ENCODE data around the gene MN1.

The MN1 gene

DNA sequence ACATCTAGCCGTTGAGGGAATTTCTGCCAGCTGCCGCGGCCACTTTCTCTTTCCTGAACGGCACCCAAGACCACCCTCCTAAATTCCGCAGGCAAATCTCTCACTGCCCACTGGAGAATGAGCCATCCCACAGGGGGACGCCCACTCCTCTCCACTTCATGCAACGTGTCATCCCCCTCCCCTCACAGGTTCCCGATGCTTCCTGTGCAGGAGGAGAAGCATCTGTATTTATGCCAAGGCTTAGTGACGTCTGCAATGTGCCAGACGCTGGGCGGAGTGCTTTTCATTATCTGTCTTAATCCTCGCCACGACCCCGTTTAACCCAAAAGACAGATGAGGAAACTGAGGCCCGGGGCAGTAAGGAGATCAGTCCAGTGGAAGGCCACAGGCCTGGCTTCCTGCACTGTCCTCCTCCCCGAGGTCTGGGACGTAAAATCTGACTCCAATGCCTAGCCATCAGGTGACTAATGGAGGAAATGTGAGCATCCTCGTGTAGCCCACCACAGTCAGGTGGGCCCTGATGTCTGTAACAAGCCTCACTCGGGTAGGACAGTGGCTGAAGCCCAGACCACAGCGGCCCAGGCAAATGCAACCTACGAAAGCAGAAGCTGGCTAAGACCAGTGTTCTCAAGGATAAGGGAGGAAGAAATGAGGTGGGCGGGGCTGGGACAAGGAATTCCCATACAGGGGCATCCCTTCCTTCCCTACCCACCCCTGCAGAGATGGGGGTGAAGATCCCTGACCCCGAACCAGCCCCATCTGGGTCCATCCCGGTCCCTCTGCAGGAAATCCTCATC is 23.1 kb downstream of the MN1 start:
- TF ChIP-seq, protein P1, sequence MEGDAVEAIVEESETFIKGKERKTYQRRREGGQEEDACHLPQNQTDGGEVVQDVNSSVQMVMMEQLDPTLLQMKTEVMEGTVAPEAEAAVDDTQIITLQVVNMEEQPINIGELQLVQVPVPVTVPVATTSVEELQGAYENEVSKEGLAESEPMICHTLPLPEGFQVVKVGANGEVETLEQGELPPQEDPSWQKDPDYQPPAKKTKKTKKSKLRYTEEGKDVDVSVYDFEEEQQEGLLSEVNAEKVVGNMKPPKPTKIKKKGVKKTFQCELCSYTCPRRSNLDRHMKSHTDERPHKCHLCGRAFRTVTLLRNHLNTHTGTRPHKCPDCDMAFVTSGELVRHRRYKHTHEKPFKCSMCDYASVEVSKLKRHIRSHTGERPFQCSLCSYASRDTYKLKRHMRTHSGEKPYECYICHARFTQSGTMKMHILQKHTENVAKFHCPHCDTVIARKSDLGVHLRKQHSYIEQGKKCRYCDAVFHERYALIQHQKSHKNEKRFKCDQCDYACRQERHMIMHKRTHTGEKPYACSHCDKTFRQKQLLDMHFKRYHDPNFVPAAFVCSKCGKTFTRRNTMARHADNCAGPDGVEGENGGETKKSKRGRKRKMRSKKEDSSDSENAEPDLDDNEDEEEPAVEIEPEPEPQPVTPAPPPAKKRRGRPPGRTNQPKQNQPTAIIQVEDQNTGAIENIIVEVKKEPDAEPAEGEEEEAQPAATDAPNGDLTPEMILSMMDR (IDR thresholded peaks at IDR 0.05), result no peak

DNA sequence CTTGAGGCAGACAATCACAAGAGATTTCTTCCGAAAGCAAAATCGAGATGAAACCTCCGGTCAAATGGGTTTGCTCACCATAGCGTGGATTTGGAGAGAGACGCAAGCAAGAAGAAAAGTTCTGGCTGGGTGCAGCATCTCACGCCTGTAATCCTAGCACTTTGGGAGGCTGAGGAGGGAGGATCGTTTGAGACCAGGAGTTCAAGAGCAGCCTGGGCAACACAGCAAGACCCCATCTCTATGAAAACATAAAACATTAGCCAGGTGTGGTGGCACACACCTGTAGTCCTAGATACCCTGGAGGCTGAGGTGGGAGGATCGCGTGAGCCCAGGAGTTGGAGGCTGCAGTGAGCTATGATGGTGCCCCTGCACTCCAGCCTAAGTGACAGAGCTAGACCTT is 24.4 kb downstream of the MN1 start:
- no peak overlapping the region for H3K4me3 ChIP-seq (ENCODE audit: low read depth, low read length)
- no peaks in the 10 kb centered on the region for H3K79me2 ChIP-seq
- H2AFZ ChIP-seq, result no peak overlapping the region
- H3K9ac ChIP-seq, result no peak overlapping the region
- H3K9me3 ChIP-seq (ENCODE audit: control insufficient read depth, low read length), result no peaks in the 10 kb centered on the region
- H3K4me1 ChIP-seq, result no peaks in the 10 kb centered on the region
- H3K27ac ChIP-seq, result no peak overlapping the region
- no peak overlapping the region for H3K4me2 ChIP-seq (ENCODE audit: low read length)
- H3K27me3 ChIP-seq (ENCODE audit: control insufficient read depth, insufficient read depth, low read length), result no peaks in the 10 kb centered on the region
- TF ChIP-seq, protein P1 (IDR thresholded peaks at IDR 0.05), result no peak
- H3K36me3 ChIP-seq (ENCODE audit: control insufficient read depth, insufficient read depth, low read length), result no peaks in the 10 kb centered on the region

More for the DNA sequence above, 23.1 kb downstream of the MN1 start:
- H3K27ac ChIP-seq, result no peak overlapping the region
- no peaks in the 10 kb centered on the region for H3K4me1 ChIP-seq
- H3K9ac ChIP-seq, result no peak overlapping the region
- H3K4me3 ChIP-seq (ENCODE audit: low read depth, low read length), result no peak overlapping the region
- H3K27me3 ChIP-seq (ENCODE audit: control insufficient read depth, insufficient read depth, low read length), result no peaks in the 10 kb centered on the region
- no peak overlapping the region for H3K4me2 ChIP-seq (ENCODE audit: low read length)
- no peaks in the 10 kb centered on the region for H3K79me2 ChIP-seq
- H2AFZ ChIP-seq, result no peak overlapping the region
- no peaks in the 10 kb centered on the region for H3K9me3 ChIP-seq (ENCODE audit: control insufficient read depth, low read length)
- H3K36me3 ChIP-seq (ENCODE audit: control insufficient read depth, insufficient read depth, low read length), result no peaks in the 10 kb centered on the region

DNA sequence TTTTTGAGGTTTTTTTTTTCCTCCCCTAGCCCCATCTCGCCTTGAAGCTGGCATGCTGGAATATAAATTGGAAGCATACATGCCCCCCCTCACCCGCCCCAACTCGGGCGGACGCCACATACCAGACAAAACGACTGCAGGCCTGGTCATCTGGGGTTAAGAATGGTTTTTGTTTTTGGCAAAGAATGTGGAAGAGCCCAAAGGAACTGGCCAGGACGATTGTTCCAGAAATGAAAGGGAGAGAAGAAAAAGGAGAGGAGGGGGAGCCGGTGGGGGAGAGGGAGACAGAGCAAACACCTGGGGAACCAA is 25.0 kb downstream of the MN1 start:
- H3K9ac ChIP-seq, result no peak overlapping the region
- H3K4me2 ChIP-seq (ENCODE audit: low read length), result no peak overlapping the region
- H3K79me2 ChIP-seq, result no peaks in the 10 kb centered on the region
- TF ChIP-seq, protein P1 (IDR thresholded peaks at IDR 0.05), result no peak
- no peak overlapping the region for H3K4me3 ChIP-seq (ENCODE audit: low read depth, low read length)
- no peaks in the 10 kb centered on the region for H3K36me3 ChIP-seq (ENCODE audit: control insufficient read depth, insufficient read depth, low read length)
- H3K4me1 ChIP-seq, result no peaks in the 10 kb centered on the region
- H3K9me3 ChIP-seq (ENCODE audit: control insufficient read depth, low read length), result no peaks in the 10 kb centered on the region
- no peaks in the 10 kb centered on the region for H3K27me3 ChIP-seq (ENCODE audit: control insufficient read depth, insufficient read depth, low read length)
- H3K27ac ChIP-seq, result no peak overlapping the region
- H2AFZ ChIP-seq, result no peak overlapping the region

DNA sequence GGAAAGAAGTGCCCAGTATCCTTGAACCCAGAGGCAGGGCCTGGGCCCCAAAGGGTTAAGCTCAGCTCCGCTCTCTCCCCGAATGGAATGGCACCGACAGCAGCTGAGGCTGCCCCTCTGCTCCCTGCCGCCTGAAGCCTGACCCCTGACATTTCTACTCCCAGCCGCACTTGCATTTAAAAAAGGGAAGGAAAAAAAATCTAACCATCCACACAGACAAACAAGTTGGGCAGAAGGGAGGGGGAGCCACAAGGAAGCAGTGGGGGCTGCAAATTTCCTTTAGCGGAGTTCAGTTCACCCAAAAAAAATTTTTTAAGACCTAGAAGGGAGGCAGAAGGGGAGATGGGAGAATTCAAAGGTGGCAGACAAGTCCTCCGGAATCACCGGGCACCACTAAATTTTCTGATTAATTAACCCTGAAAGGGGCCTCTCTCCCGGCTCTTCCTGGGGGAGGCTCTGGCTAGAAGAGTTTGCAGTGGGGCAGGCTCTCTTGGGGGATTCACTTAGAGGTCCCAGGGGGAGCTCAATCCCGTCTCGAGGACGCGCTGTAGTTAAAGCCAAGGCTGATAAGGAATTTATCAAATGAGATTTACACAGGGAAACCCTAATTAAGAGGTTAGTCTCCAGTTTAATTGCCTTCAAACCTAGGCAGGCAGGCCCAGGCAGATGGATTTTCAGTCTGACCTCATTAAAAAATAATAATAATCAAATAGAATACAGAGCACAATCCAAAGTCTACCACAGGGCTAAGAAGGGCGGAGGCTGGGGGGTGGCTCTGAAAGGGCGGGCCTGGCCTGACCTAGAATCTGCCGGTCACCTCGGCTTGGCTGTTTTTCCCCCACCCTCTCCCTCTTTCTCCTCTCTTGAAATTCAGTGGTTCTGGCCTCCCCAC is 25.6 kb downstream of the MN1 start:
- H2AFZ ChIP-seq, result no peak overlapping the region
- no peak overlapping the region for H3K4me2 ChIP-seq (ENCODE audit: low read length)
- no peaks in the 10 kb centered on the region for H3K9me3 ChIP-seq (ENCODE audit: control insufficient read depth, low read length)
- no peak overlapping the region for H3K27ac ChIP-seq
- no peaks in the 10 kb centered on the region for H3K4me1 ChIP-seq
- no peaks in the 10 kb centered on the region for H3K36me3 ChIP-seq (ENCODE audit: control insufficient read depth, insufficient read depth, low read length)
- H3K79me2 ChIP-seq, result no peaks in the 10 kb centered on the region
- H3K27me3 ChIP-seq (ENCODE audit: control insufficient read depth, insufficient read depth, low read length), result no peaks in the 10 kb centered on the region
- no peak overlapping the region for H3K9ac ChIP-seq
- no peak overlapping the region for H3K4me3 ChIP-seq (ENCODE audit: low read depth, low read length)
- TF ChIP-seq, protein P1 (IDR thresholded peaks at IDR 0.05), result no peak
